HG03378 (cell line): ENCODE measurements around the gene NDUFC2.
"Not testable (repeated sequence)": the region's sequence is repeated elsewhere in the genome, so short reads cannot be mapped to it uniquely, and the experiment has no call there.

Experiments used
- ATAC-seq: cut with Tn5 transposase; IDR thresholded peaks from one replicate; pipeline ENCODE4 v1.9.1; 2021; ENCODE audit warnings: mild to moderate bottlenecking, moderate library complexity; ENCODE audit not compliant: unreplicated experiment

The NDUFC2 gene

DNA sequence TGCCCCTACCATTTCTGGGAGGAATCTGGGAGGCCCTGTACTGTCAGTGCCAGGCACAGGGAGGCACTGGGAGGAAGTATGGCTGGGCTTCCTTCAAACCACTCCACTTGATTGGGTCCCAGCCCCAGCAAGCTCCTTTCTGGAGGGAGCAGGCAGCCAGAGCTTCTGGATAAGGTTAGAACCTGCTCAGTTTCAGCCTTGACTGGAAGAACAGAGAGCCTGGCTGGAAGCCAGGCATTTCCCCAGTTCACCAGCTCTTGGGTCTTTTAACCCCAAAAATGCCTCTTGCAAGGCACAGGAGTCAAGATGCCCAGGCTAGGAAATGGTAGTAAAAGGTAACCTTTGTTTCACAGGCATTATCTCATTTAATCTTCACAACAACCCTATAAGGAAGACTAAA lies 47.6 kb downstream of the NDUFC2 start:
- ATAC-seq: no peak

DNA sequence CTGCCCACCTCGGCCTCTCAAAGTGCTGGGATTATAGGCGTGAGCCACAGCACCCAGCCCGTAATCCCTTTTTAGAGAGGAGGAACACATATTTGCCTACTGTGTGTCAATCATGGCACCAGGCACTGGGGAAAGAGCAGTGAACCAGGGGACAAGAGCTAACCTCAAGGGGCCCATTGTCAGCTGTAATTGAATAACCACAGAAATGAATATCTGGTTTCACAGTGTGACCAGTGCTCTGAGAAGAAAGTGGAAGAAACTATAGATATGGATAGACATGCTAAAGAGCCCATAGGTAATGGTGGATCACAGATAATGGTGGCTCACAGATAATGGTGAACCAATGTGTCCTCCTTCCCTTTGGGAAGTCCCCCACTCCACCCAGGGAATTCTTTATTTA lies 48.0 kb downstream of the NDUFC2 start:
- ATAC-seq: peak; percentile 85

- no peak for ATAC-seq
These were observed 49.0 kb downstream of the NDUFC2 start for GRCh38 chr11:78030429-78031325.

DNA sequence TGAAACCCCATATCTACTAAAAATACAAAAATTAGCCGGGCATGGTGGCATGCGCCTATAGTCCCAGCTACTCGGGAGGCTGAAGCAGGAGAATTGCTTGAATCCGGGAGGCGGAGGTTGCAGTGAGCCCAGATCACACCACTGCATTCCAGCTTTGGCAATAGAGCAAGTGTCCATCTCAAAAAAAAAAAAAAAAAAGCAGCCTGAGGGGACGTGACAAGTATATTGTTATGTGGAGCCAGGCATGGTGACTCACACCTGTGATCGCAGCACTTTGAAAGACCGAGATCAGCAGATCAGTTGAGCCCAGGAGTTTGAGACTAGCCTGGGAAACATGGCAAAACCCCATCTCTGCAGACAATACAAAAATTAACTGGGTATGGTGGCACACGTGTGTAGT lies 51.2 kb downstream of the NDUFC2 start:
- ATAC-seq: not testable (repeated sequence)

- ATAC-seq: no peak
These were observed 51.9 kb downstream of the NDUFC2 start for GRCh38 chr11:78027759-78028158.

DNA sequence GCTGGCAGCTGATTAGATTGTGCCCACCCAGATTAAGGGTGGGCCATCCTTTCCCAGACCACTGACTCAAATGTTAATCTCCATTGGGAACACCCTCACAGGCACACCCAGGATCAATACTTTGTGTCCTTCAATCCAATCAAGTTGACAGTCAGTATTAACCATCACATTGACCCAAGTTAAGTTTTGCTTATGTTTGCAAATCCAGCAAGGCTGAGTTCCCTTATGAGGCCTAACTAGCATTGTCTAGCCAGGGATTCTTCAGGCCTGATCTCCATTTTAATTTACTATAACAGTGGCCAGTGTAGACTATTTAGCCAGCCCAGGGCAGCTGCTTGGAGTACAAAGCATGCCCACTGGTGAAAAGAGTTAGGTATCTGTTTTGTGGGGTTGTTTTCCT lies 54.3 kb downstream of the NDUFC2 start:
- ATAC-seq: no peak

DNA sequence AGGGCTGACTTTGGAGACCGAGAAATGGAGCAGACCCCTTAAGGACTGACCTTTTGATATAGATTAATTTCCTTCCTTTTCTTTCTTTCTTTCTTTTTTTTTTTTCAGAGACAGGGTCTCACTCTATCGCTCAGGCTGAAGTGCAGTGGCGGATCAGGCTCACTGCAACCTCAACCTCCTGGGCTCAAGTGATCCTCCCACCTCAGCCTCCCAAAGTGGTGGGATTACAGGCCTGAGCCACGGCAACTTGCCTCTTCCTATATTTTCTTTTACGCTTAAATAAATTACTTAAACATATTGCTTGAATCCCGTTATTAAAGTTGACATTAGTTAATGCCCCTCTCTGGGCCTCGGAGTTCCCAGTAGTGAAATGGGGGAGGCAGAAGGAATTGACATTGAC lies 56.2 kb downstream of the NDUFC2 start:
- no peak for ATAC-seq

- ATAC-seq: no peak
These were observed 57.0 kb downstream of the NDUFC2 start, which contains the start of gene KCTD14 for GRCh38 chr11:78022397-78023396. KCTD14 (minus strand) TSS chr11:78023276; CDS start chr11:78023249, 27 bp downstream.

DNA sequence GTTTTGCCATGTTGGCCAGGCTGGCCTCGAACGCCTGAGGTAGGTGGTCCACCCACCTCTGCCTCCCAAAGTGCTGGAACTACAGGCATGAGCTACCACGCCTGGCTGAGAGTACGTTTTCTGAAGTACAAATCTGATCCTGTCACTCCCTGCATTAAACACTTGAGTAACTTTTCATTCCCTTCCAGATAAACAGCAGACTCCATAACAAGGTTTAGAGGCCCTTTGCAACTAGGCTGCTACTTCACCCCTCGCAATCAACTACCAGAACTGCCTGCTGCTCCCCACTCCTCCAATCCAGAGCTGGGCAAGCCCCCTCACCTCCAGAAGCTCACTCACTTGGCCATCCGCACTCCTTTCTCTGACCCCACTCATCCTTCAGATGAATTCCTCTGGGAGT lies 58.1 kb downstream of the NDUFC2 start:
- ATAC-seq: no peak

- no peak for ATAC-seq
These were observed 59.4 kb downstream of the NDUFC2 start for GRCh38 chr11:78020246-78020645.

GRCh38 chr11:78019808-78020207 lies 59.9 kb downstream of the NDUFC2 start:
- ATAC-seq: no peak
